ENCODE data around the gene SCGN. TPM values are rescaled to one million over a fixed set of nuclear protein-coding genes. Genes with fewer than 3 reads are reported as not detected.

The SCGN gene
- polyA plus RNA-seq, 1 experiment, result not detected

GRCh38 chr6:25726122-25726911 is 74.3 kb downstream of the SCGN start:
- ChIA-PET CTCF (interaction anchor here (0.7 kb wide), 1 partner anchor 118 kb away, joined by 3 read pairs; no protein-coding TSS in a partner anchor), POLR2A (no interaction called here)
- no peaks in the 10 kb centered on the region for H3K27me3 ChIP-seq (ENCODE audit: control insufficient read depth, insufficient read depth, low read length)
- DNase-seq (ENCODE audit: low read depth, low spot score), result no peak
- no peak overlapping the region for H3K27ac ChIP-seq (ENCODE audit: low read depth, low read length)
- TF ChIP-seq CTCF (IDR thresholded peaks at IDR 0.05; ENCODE audit: low read depth, low read length), result no peak
- H3K4me3 ChIP-seq (ENCODE audit: low read depth, low read length), result no peak overlapping the region
- 0 out of 2 replicates have a peak, but pooled peaks cover 4% of the 10 kb centered on the region for H3K9me3 ChIP-seq (ENCODE audit: control insufficient read depth, insufficient read depth, low read length)

- Histone ChIP-seq H3K9me3 (ENCODE audit: control insufficient read depth, insufficient read depth, low read length) (0 out of 2 replicates have a peak, but pooled peaks cover 4% of the 10 kb centered on the region), H3K27me3 (ENCODE audit: control insufficient read depth, insufficient read depth, low read length) (no peaks in the 10 kb centered on the region), H3K4me3 (ENCODE audit: low read depth, low read length) (no peak overlapping the region), H3K27ac (ENCODE audit: low read depth, low read length) (no peak overlapping the region)
- TF ChIP-seq CTCF (IDR thresholded peaks at IDR 0.05; ENCODE audit: low read depth, low read length), result no peak
- POLR2A ChIA-PET, result no interaction called here
- CTCF ChIA-PET, result interaction anchor here (0.7 kb wide), 1 partner anchor 117 kb away, joined by 3 read pairs; no protein-coding TSS in a partner anchor
- DNase-seq (ENCODE audit: low read depth, low spot score), result no peak
Measured at GRCh38 chr6:25727028-25727427, 75.0 kb downstream of the SCGN start.

DNA sequence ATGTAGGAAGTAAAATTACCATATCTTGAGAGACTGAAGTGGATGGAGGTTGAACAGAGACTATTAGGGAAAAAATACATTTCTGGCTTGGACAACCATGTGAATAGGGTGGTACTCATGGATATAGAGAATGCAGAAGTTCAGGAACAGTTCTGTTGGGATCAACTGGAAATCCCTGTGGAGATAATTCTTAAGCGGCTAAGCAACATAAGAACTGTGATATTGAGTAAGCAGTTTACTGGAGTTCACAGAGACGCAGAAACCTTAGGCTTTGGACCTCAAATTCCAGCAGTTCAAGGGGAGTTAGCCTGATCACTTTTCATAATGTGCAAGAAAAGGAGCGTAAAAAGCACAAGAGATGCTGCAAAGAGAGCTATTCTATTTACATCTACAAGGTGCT is 78.9 kb downstream of the SCGN start:
- no peak for DNase-seq (ENCODE audit: low read depth, low spot score)
- CTCF ChIA-PET, result interaction anchor here (1.4 kb wide), 1 partner anchor 159 kb away, joined by 3 read pairs; no protein-coding TSS in a partner anchor
- Histone ChIP-seq H3K4me3 (ENCODE audit: low read depth, low read length) (no peak overlapping the region), H3K9me3 (ENCODE audit: control insufficient read depth, insufficient read depth, low read length) (peaks cover 9% of the 10 kb centered on the region; the same call in 1 of the 2 replicates), H3K27me3 (ENCODE audit: control insufficient read depth, insufficient read depth, low read length) (no peaks in the 10 kb centered on the region), H3K27ac (ENCODE audit: low read depth, low read length) (no peak overlapping the region)
- TF ChIP-seq CTCF (IDR thresholded peaks at IDR 0.05; ENCODE audit: low read depth, low read length), result no peak
- POLR2A ChIA-PET, result no interaction called here

DNA sequence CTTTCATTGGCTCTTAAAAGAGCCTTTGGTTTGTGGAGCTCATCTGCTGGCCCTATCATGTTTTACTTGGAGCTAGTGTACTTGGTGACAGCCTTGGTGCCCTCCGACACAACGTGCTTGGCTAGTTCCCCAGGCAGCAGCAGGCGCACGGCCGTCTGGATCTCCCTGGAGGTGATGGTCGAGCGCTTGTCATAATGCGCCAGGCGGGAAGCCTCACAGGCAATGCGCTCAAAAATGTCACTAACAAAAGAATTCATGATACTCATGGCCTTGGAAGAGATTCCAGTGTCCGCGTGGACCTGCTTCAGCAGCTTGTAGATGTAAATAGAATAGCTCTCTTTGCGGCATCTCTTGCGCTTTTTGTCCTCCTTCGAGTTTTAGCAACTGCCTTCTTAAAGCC is 79.7 kb downstream of the SCGN start:
- H3K27me3 ChIP-seq (ENCODE audit: control insufficient read depth, insufficient read depth, low read length), result no peaks in the 10 kb centered on the region
- TF ChIP-seq CTCF (IDR thresholded peaks at IDR 0.05; ENCODE audit: low read depth, low read length), result no peak
- CTCF ChIA-PET, result interaction anchor here (1.1 to 1.4 kb wide), 2 partner anchors 12 to 158 kb away, joined by 3 read pairs; no protein-coding TSS in a partner anchor
- POLR2A ChIA-PET, result no interaction called here
- DNase-seq (ENCODE audit: low read depth, low spot score), result no peak
- H3K27ac ChIP-seq (ENCODE audit: low read depth, low read length), result no peak overlapping the region
- H3K4me3 ChIP-seq (ENCODE audit: low read depth, low read length), result no peak overlapping the region
- H3K9me3 ChIP-seq (ENCODE audit: control insufficient read depth, insufficient read depth, low read length), result peaks cover 9% of the 10 kb centered on the region; the same call in 1 of the 2 replicates

Data from AG04450 (cell line).